H9 (cell line): ENCODE data around the gene NUP210. TPM values are rescaled to one million over a fixed set of nuclear protein-coding genes. Genes with fewer than 3 reads are reported as not detected.

Source experiments
- DNase-seq: peaks from one replicate; pipeline ENCODE4 v3.0.0-alpha.2; 2017
- H2AFZ ChIP-seq: one replicate; pipeline ENCODE4 v1.6.1; 2013; ENCODE audit warnings: mild to moderate bottlenecking, low read length, control low read depth, moderate library complexity
- H2AK5ac ChIP-seq: 2 replicates; pipeline ENCODE4 v1.6.1; 2013; ENCODE audit warnings: low read length, control low read depth, mixed read lengths; ENCODE audit not compliant: insufficient read length
- H2BK120ac ChIP-seq: one replicate; pipeline ENCODE4 v1.6.1; 2013; ENCODE audit warnings: low read depth, mild to moderate bottlenecking, low read length, control low read depth, inconsistent platforms; ENCODE audit not compliant: poor library complexity, severe bottlenecking
- H2BK12ac ChIP-seq: 2 replicates; pipeline ENCODE4 v1.6.1; 2013; ENCODE audit warnings: low read length, control low read depth, mixed read lengths, low read depth; ENCODE audit not compliant: insufficient read length
- H2BK15ac ChIP-seq: 2 replicates; pipeline ENCODE4 v1.6.1; 2013; ENCODE audit warnings: low read depth, low read length, control low read depth
- H2BK20ac ChIP-seq: one replicate; pipeline ENCODE4 v1.6.1; 2013; ENCODE audit warnings: low read depth, mild to moderate bottlenecking, low read length, control low read depth, inconsistent platforms; ENCODE audit not compliant: poor library complexity, severe bottlenecking
- H2BK5ac ChIP-seq: 2 replicates; pipeline ENCODE4 v1.6.1; 2013; ENCODE audit warnings: low read length, control low read depth, mixed read lengths; ENCODE audit not compliant: insufficient read length
- H3K14ac ChIP-seq: 2 replicates; pipeline ENCODE4 v1.6.1; 2013; ENCODE audit warnings: low read length, control low read depth; ENCODE audit not compliant: insufficient read depth
- H3K18ac ChIP-seq: 2 replicates; pipeline ENCODE4 v1.6.1; 2013; ENCODE audit warnings: low read depth, mild to moderate bottlenecking, mixed read lengths, low read length, control low read depth; ENCODE audit not compliant: insufficient read length
- H3K23ac ChIP-seq: 2 replicates; pipeline ENCODE4 v1.6.1; 2013; ENCODE audit warnings: low read length, control low read depth, mixed read lengths, low read depth; ENCODE audit not compliant: insufficient read length
- H3K23me2 ChIP-seq: 2 replicates; pipeline ENCODE4 v1.6.1; 2013; ENCODE audit warnings: low read depth, mild to moderate bottlenecking, mixed read lengths, low read length, control low read depth; ENCODE audit not compliant: insufficient read length, poor library complexity, severe bottlenecking
- H3K27ac ChIP-seq: 2 replicates; pipeline ENCODE4 v1.5.1; 2013; ENCODE audit warnings: low read length, control low read depth, mixed read lengths, low read depth; ENCODE audit not compliant: insufficient read length
- H3K27me3 ChIP-seq: 2 replicates; pipeline ENCODE4 v1.6.1; 2013; ENCODE audit warnings: low read length, control low read depth, inconsistent platforms; ENCODE audit not compliant: insufficient read depth
- H3K4ac ChIP-seq: 2 replicates; pipeline ENCODE4 v1.6.1; 2013; ENCODE audit warnings: low read depth, mild to moderate bottlenecking, control low read depth, inconsistent platforms, low read length, moderate library complexity
- H3K4me1 ChIP-seq: 2 replicates; pipeline ENCODE4 v1.6.1; 2013; ENCODE audit warnings: low read length, control low read depth, inconsistent platforms; ENCODE audit not compliant: insufficient read depth
- H3K4me2 ChIP-seq: 2 replicates; pipeline ENCODE4 v1.6.1; 2013; ENCODE audit warnings: low read length, control low read depth, mixed read lengths; ENCODE audit not compliant: insufficient read length, insufficient read depth
- H3K56ac ChIP-seq: 2 replicates; pipeline ENCODE4 v1.6.1; 2013; ENCODE audit warnings: low read depth, mild to moderate bottlenecking, mixed read lengths, low read length, control low read depth; ENCODE audit not compliant: insufficient read length
- H3K79me1 ChIP-seq: 2 replicates; pipeline ENCODE4 v1.6.1; 2013; ENCODE audit warnings: low read depth, mild to moderate bottlenecking, moderate library complexity, low read length, control low read depth, inconsistent platforms; ENCODE audit not compliant: insufficient read depth, poor library complexity, severe bottlenecking
- H3K79me2 ChIP-seq: 2 replicates; pipeline ENCODE4 v1.6.1; 2013; ENCODE audit warnings: low read length, control low read depth, inconsistent platforms; ENCODE audit not compliant: insufficient read depth
- H3K9ac ChIP-seq: 2 replicates; pipeline ENCODE4 v1.6.1; 2013; ENCODE audit warnings: low read length, control low read depth, mixed read lengths; ENCODE audit not compliant: insufficient read length; ENCODE audit errors: extremely low read depth
- H3K9me3 ChIP-seq: one replicate; pipeline ENCODE4 v1.6.1; 2013; ENCODE audit warnings: low read depth, low read length, inconsistent platforms; ENCODE audit not compliant: control insufficient read depth
- H3T11ph ChIP-seq: one replicate; pipeline ENCODE4 v1.6.1; 2013; ENCODE audit warnings: mild to moderate bottlenecking, low read length, control low read depth, inconsistent platforms
- H4K20me1 ChIP-seq: one replicate; pipeline ENCODE4 v1.6.1; 2013; ENCODE audit not compliant: control insufficient read depth, insufficient read length, insufficient read depth
- H4K5ac ChIP-seq: 2 replicates; pipeline ENCODE4 v1.6.1; 2013; ENCODE audit warnings: low read depth, mild to moderate bottlenecking, mixed read lengths, low read length, control low read depth; ENCODE audit not compliant: insufficient read length
- H4K8ac ChIP-seq: replicated peaks from 2 replicates; pipeline ENCODE4 v1.6.1; 2013; ENCODE audit warnings: low read length, control low read depth, mixed read lengths, low read depth; ENCODE audit not compliant: insufficient read length
- H4K91ac ChIP-seq: 2 replicates; pipeline ENCODE4 v1.6.1; 2013; ENCODE audit warnings: low read depth, mild to moderate bottlenecking, moderate library complexity, mixed read lengths, low read length, control low read depth; ENCODE audit not compliant: insufficient read length
- H3K27ac Mint-ChIP-seq, 3 experiments: 2 replicates in 2 of 3; 3 replicates in 1 of 3; pipeline ENCODE4 v1.8.0; 2020 to 2021; ENCODE audit warnings: mixed read lengths in 3 of 3, mild to moderate bottlenecking in 1 of 3, moderate library complexity in 1 of 3
- H3K27me3 Mint-ChIP-seq: 2 replicates; pipeline ENCODE4 v1.8.0; 2021; ENCODE audit warnings: low read depth, mild to moderate bottlenecking, moderate library complexity, mixed read lengths
- H3K36me3 Mint-ChIP-seq, 3 experiments: 2 replicates in 2 of 3; 3 replicates in 1 of 3; pipeline ENCODE4 v1.8.0; 2020 to 2021; ENCODE audit warnings: low read depth in 3 of 3, mixed read lengths in 3 of 3; ENCODE audit not compliant: insufficient read depth in 1 of 3
- H3K4me1 Mint-ChIP-seq, 2 experiments: 2 replicates each; pipeline ENCODE4 v1.8.0; 2020; ENCODE audit warnings: mixed read lengths in 2 of 2
- H3K4me3 Mint-ChIP-seq, 2 experiments: 2 replicates in 1 of 2; 3 replicates in 1 of 2; pipeline ENCODE4 v1.8.0; 2020 to 2021; ENCODE audit warnings: mild to moderate bottlenecking in 2 of 2, mixed read lengths in 2 of 2, moderate library complexity in 1 of 2
- H3K9me3 Mint-ChIP-seq, 2 experiments: 2 replicates in 1 of 2; 3 replicates in 1 of 2; pipeline ENCODE4 v1.8.0; 2020; ENCODE audit warnings: mild to moderate bottlenecking in 2 of 2, mixed read lengths in 2 of 2, moderate library complexity in 1 of 2
- WGBS: extraction: QIAGEN DNeasy Blood & Tissue Kit; methylation state at CpG from one replicate; pipeline ENCODE4 v1.1.7; 2013; ENCODE audit warnings: missing lambda C conversion rate, low lambda C conversion rate, mixed read lengths; ENCODE audit not compliant: insufficient read length; ENCODE audit errors: extremely low coverage; 5-methylcytosine and 5-hydroxymethylcytosine counted together
- total RNA-seq: library from RNA; stranded (reverse); gene quantifications from 2 replicates; pipeline ENCODE4 v1.2.1, GENCODE V29; 2021
- TF ChIP-seq, protein P1 (sequence below): fragments of 200-600 bp; sonication (generic); conservative IDR thresholded peaks from 3 replicates; pipeline ENCODE4 v1.8.0; 2021; ENCODE audit warnings: antibody characterized with exemption, mild to moderate bottlenecking

NUP210 gene
- total RNA-seq, 1 experiment from 2014 or later: 48.8 TPM

- H3K23ac ChIP-seq: no peak overlapping the region
- H3T11ph ChIP-seq: no peak overlapping the region
- no peak overlapping the region for H2BK5ac ChIP-seq
- no peak overlapping the region for H2BK12ac ChIP-seq
- H2AK5ac ChIP-seq: no peak overlapping the region
- H3K4ac ChIP-seq: no peak overlapping the region
- no peaks in the 10 kb centered on the region for H3K79me2 ChIP-seq
- peak overlapping the region in 1 of 2 experiments; percentile 30; a peak in 1 of 5 replicates for H3K4me3 Mint-ChIP-seq
- no peak overlapping the region for H3K56ac ChIP-seq
- H4K20me1 ChIP-seq: no peaks in the 10 kb centered on the region
- no peak for DNase-seq
- no peaks in the 10 kb centered on the region for H3K23me2 ChIP-seq
- TF ChIP-seq, protein P1, sequence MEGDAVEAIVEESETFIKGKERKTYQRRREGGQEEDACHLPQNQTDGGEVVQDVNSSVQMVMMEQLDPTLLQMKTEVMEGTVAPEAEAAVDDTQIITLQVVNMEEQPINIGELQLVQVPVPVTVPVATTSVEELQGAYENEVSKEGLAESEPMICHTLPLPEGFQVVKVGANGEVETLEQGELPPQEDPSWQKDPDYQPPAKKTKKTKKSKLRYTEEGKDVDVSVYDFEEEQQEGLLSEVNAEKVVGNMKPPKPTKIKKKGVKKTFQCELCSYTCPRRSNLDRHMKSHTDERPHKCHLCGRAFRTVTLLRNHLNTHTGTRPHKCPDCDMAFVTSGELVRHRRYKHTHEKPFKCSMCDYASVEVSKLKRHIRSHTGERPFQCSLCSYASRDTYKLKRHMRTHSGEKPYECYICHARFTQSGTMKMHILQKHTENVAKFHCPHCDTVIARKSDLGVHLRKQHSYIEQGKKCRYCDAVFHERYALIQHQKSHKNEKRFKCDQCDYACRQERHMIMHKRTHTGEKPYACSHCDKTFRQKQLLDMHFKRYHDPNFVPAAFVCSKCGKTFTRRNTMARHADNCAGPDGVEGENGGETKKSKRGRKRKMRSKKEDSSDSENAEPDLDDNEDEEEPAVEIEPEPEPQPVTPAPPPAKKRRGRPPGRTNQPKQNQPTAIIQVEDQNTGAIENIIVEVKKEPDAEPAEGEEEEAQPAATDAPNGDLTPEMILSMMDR: no peak
- no peak overlapping the region for H4K5ac ChIP-seq
- no peak overlapping the region for H2AFZ ChIP-seq
- H3K18ac ChIP-seq: no peak overlapping the region
- H3K4me1 Mint-ChIP-seq: peaks cover 58 to 62% of the 10 kb centered on the region in 2 experiments
- no peaks in the 10 kb centered on the region for H3K27me3 ChIP-seq
- H3K27ac ChIP-seq: no peak overlapping the region
- H3K9ac ChIP-seq: no peak overlapping the region
- H3K79me1 ChIP-seq: no peaks in the 10 kb centered on the region
- no peaks in the 10 kb centered on the region for H3K27me3 Mint-ChIP-seq
- H3K36me3 Mint-ChIP-seq: peaks cover 26 to 34% (median 28%) of the 10 kb centered on the region in 3 experiments
- no peak overlapping the region for H3K14ac ChIP-seq
- H3K9me3 ChIP-seq: no peaks in the 10 kb centered on the region
- no peak overlapping the region for H2BK120ac ChIP-seq
- no CpG with 5 or more reads among the region's 9 CpGs for WGBS
- H4K91ac ChIP-seq: no peak overlapping the region
- no peak overlapping the region for H2BK20ac ChIP-seq
- H2BK15ac ChIP-seq: no peak overlapping the region
- H3K4me1 ChIP-seq: peaks cover 20% of the 10 kb centered on the region; the same call in 1 of the 2 replicates
- H4K8ac ChIP-seq: no peak overlapping the region
- H3K9me3 Mint-ChIP-seq: peaks cover 0 to 3% of the 10 kb centered on the region in 2 experiments; a peak in 1 of 5 replicates
- no peak overlapping the region for H3K4me2 ChIP-seq
- peak overlapping the region; percentile 37 to 94 (median 82); a peak in 6 of 7 replicates for H3K27ac Mint-ChIP-seq
These were observed 75.5 kb downstream of the NUP210 start for GRCh38 chr3:13344663-13345062.
